ENCODE measurements around the gene CACNG7. TPM values are rescaled to one million over a fixed set of nuclear protein-coding genes. Genes with fewer than 3 reads are reported as not detected.

CACNG7 gene
- total and polyA plus RNA-seq, 7 experiments from 2014 or later = not detected

GRCh38 chr19:53957448-53958167 lies 48.5 kb downstream of the CACNG7 start:
- Histone ChIP-seq H3K36me3 (ENCODE audit: control insufficient read depth in 2 of 3, insufficient read depth in 3 of 3, low read length in 3 of 3) (no peaks in the 10 kb centered on the region), H3K27ac (ENCODE audit: low read depth, low read length) (no peak overlapping the region), H3K27me3 (ENCODE audit: control insufficient read depth in 2 of 2, insufficient read depth in 2 of 2, low read length in 2 of 2) (peaks cover 0 to 10% of the 10 kb centered on the region in 2 donors), H3K9me3 (ENCODE audit: control insufficient read depth in 2 of 3, low read length in 3 of 3) (no peaks in the 10 kb centered on the region), H3K4me1 (ENCODE audit: control insufficient read depth in 2 of 2, insufficient read depth in 2 of 2, low read length in 2 of 2) (no peaks in the 10 kb centered on the region), H3K4me3 (ENCODE audit: low read length) (no peak overlapping the region)
- POLR2A ChIA-PET = no interaction called here
- Mint-ChIP-seq H3K9me3 (peaks cover 0 to 16% (median 3%) of the 10 kb centered on the region in 11 donors), H3K4me1 (peaks cover 0 to 15% (median 9%) of the 10 kb centered on the region in 7 donors), H3K27ac (peak overlapping the region in 1 of 9 donors; percentile 10), H3K36me3 (peaks cover 0 to 2% (median 0%) of the 10 kb centered on the region in 5 donors), H3K4me3 (no peak overlapping the region), H3K27me3 (peaks cover 55 to 84% (median 66%) of the 10 kb centered on the region in 5 donors)
- ATAC-seq = no peak
- CTCF ChIA-PET = no interaction called here
- intact Hi-C loops (cut with micrococcal nuclease) = no loop called here
- no peak for DNase-seq

DNA sequence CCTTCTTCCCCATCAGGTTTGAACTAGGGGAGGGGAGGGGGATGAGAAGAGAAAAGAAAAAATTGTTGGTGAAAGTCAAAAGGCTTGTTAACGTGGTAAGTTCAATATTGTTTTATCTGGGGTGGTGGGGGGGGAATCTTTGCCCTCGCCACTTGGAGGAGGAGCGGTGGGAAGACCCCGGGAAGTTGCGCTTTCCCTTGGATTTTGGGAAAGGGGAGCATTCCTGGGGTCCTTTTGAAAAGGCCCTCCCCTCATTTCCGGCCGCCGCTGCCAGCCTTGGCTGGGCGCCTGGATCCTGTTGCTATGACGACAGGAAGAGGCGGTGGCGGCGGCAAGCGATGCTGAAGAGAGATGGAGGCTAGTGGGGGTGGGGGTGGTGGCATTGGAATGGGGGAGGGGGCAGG lies 49.1 kb downstream of the CACNG7 start:
- Histone ChIP-seq H3K4me3 (ENCODE audit: low read length) (no peak overlapping the region), H3K27ac (ENCODE audit: low read depth, low read length) (no peak overlapping the region), H3K9me3 (ENCODE audit: control insufficient read depth in 2 of 3, low read length in 3 of 3) (no peaks in the 10 kb centered on the region), H3K36me3 (ENCODE audit: control insufficient read depth in 2 of 3, insufficient read depth in 3 of 3, low read length in 3 of 3) (no peaks in the 10 kb centered on the region), H3K4me1 (ENCODE audit: control insufficient read depth in 2 of 2, insufficient read depth in 2 of 2, low read length in 2 of 2) (no peaks in the 10 kb centered on the region), H3K27me3 (ENCODE audit: control insufficient read depth in 2 of 2, insufficient read depth in 2 of 2, low read length in 2 of 2) (peaks cover 0 to 10% of the 10 kb centered on the region in 2 donors)
- peaks cover 0 to 2% (median 0%) of the 10 kb centered on the region in 5 donors for H3K36me3 Mint-ChIP-seq
- intact Hi-C loops (cut with micrococcal nuclease) = no loop called here
- H3K9me3 Mint-ChIP-seq = peaks cover 0 to 16% (median 3%) of the 10 kb centered on the region in 11 donors
- peaks cover 55 to 83% (median 65%) of the 10 kb centered on the region in 5 donors for H3K27me3 Mint-ChIP-seq
- POLR2A ChIA-PET = no interaction called here
- CTCF ChIA-PET = no interaction called here
- DNase-seq (no peak), ATAC-seq (no peak)
- peaks cover 0 to 15% (median 9%) of the 10 kb centered on the region in 7 donors for H3K4me1 Mint-ChIP-seq
- H3K27ac Mint-ChIP-seq = no peak overlapping the region
- peak overlapping the region in 1 of 10 donors; percentile 13 for H3K4me3 Mint-ChIP-seq

GRCh38 chr19:53958823-53959757 lies 50.0 kb downstream of the CACNG7 start:
- ChIA-PET POLR2A (no interaction called here), CTCF (no interaction called here)
- Mint-ChIP-seq H3K27me3 (peaks cover 63 to 83% (median 70%) of the 10 kb centered on the region in 5 donors), H3K4me3 (peak overlapping the region in 3 of 10 donors; percentile 7 to 53 (median 13)), H3K36me3 (peaks cover 0 to 4% (median 0%) of the 10 kb centered on the region in 5 donors), H3K27ac (no peak overlapping the region), H3K4me1 (peaks cover 0 to 21% (median 9%) of the 10 kb centered on the region in 7 donors), H3K9me3 (peaks cover 0 to 12% (median 2%) of the 10 kb centered on the region in 11 donors)
- H3K36me3 ChIP-seq (ENCODE audit: control insufficient read depth in 2 of 3, insufficient read depth in 3 of 3, low read length in 3 of 3) = no peaks in the 10 kb centered on the region
- peaks cover 0 to 10% of the 10 kb centered on the region in 2 donors for H3K27me3 ChIP-seq (ENCODE audit: control insufficient read depth in 2 of 2, insufficient read depth in 2 of 2, low read length in 2 of 2)
- no peak for DNase-seq
- H3K9me3 ChIP-seq (ENCODE audit: control insufficient read depth in 2 of 3, low read length in 3 of 3) = no peaks in the 10 kb centered on the region
- intact Hi-C loops (cut with micrococcal nuclease) = no loop called here
- H3K27ac ChIP-seq (ENCODE audit: low read depth, low read length) = no peak overlapping the region
- no peak for ATAC-seq
- no peaks in the 10 kb centered on the region for H3K4me1 ChIP-seq (ENCODE audit: control insufficient read depth in 2 of 2, insufficient read depth in 2 of 2, low read length in 2 of 2)
- H3K4me3 ChIP-seq (ENCODE audit: low read length) = no peak overlapping the region

- no peak overlapping the region for H3K4me3 ChIP-seq (ENCODE audit: low read length)
- Mint-ChIP-seq H3K27ac (peak overlapping the region in 1 of 9 donors; percentile 1), H3K4me3 (no peak overlapping the region), H3K36me3 (peaks cover 0 to 9% (median 0%) of the 10 kb centered on the region in 5 donors), H3K9me3 (peaks cover 0 to 11% (median 1%) of the 10 kb centered on the region in 11 donors), H3K27me3 (peaks cover 74 to 84% (median 76%) of the 10 kb centered on the region in 5 donors), H3K4me1 (peaks cover under 1 to 26% (median 12%) of the 10 kb centered on the region in 7 donors)
- H3K27ac ChIP-seq (ENCODE audit: low read depth, low read length) = no peak overlapping the region
- no peak for DNase-seq
- CTCF ChIA-PET = no interaction called here
- H3K4me1 ChIP-seq (ENCODE audit: control insufficient read depth in 2 of 2, insufficient read depth in 2 of 2, low read length in 2 of 2) = no peaks in the 10 kb centered on the region
- POLR2A ChIA-PET = no interaction called here
- H3K36me3 ChIP-seq (ENCODE audit: control insufficient read depth in 2 of 3, insufficient read depth in 3 of 3, low read length in 3 of 3) = no peaks in the 10 kb centered on the region
- ATAC-seq = no peak
- peaks cover 0 to 10% of the 10 kb centered on the region in 2 donors for H3K27me3 ChIP-seq (ENCODE audit: control insufficient read depth in 2 of 2, insufficient read depth in 2 of 2, low read length in 2 of 2)
- H3K9me3 ChIP-seq (ENCODE audit: control insufficient read depth in 2 of 3, low read length in 3 of 3) = no peaks in the 10 kb centered on the region
- intact Hi-C loops (cut with micrococcal nuclease) = no loop called here
Observed at GRCh38 chr19:53960187-53960586, 51.1 kb downstream of the CACNG7 start.

GRCh38 chr19:53960886-53961285 lies 51.8 kb downstream of the CACNG7 start:
- ATAC-seq (no peak), DNase-seq (no peak)
- Histone ChIP-seq H3K27me3 (ENCODE audit: control insufficient read depth in 2 of 2, insufficient read depth in 2 of 2, low read length in 2 of 2) (peaks cover 0 to 10% of the 10 kb centered on the region in 2 donors), H3K27ac (ENCODE audit: low read depth, low read length) (no peak overlapping the region), H3K4me1 (ENCODE audit: control insufficient read depth in 2 of 2, insufficient read depth in 2 of 2, low read length in 2 of 2) (no peaks in the 10 kb centered on the region), H3K9me3 (ENCODE audit: control insufficient read depth in 2 of 3, low read length in 3 of 3) (no peaks in the 10 kb centered on the region), H3K4me3 (ENCODE audit: low read length) (no peak overlapping the region), H3K36me3 (ENCODE audit: control insufficient read depth in 2 of 3, insufficient read depth in 3 of 3, low read length in 3 of 3) (no peaks in the 10 kb centered on the region)
- ChIA-PET POLR2A (no interaction called here), CTCF (no interaction called here)
- peaks cover 0 to 12% (median 0%) of the 10 kb centered on the region in 5 donors for H3K36me3 Mint-ChIP-seq
- H3K27ac Mint-ChIP-seq = no peak overlapping the region
- intact Hi-C loops (cut with micrococcal nuclease) = no loop called here
- peaks cover 75 to 84% (median 80%) of the 10 kb centered on the region in 5 donors for H3K27me3 Mint-ChIP-seq
- peaks cover 0 to 11% (median 1%) of the 10 kb centered on the region in 11 donors for H3K9me3 Mint-ChIP-seq
- peaks cover 2 to 27% (median 12%) of the 10 kb centered on the region in 7 donors for H3K4me1 Mint-ChIP-seq
- H3K4me3 Mint-ChIP-seq = no peak overlapping the region

- Histone ChIP-seq H3K27ac (ENCODE audit: low read depth, low read length) (no peak overlapping the region), H3K4me1 (ENCODE audit: control insufficient read depth in 2 of 2, insufficient read depth in 2 of 2, low read length in 2 of 2) (no peaks in the 10 kb centered on the region), H3K9me3 (ENCODE audit: control insufficient read depth in 2 of 3, low read length in 3 of 3) (no peaks in the 10 kb centered on the region), H3K36me3 (ENCODE audit: control insufficient read depth in 2 of 3, insufficient read depth in 3 of 3, low read length in 3 of 3) (no peaks in the 10 kb centered on the region), H3K4me3 (ENCODE audit: low read length) (no peak overlapping the region), H3K27me3 (ENCODE audit: control insufficient read depth in 2 of 2, insufficient read depth in 2 of 2, low read length in 2 of 2) (peaks cover 0 to 10% of the 10 kb centered on the region in 2 donors)
- Mint-ChIP-seq H3K27ac (no peak overlapping the region), H3K27me3 (peaks cover 76 to 86% (median 81%) of the 10 kb centered on the region in 5 donors), H3K9me3 (peaks cover 0 to 12% (median 2%) of the 10 kb centered on the region in 11 donors), H3K4me1 (peaks cover 2 to 27% (median 12%) of the 10 kb centered on the region in 7 donors), H3K36me3 (peaks cover 0 to 12% (median 0%) of the 10 kb centered on the region in 5 donors), H3K4me3 (peak overlapping the region in 1 of 10 donors; percentile 3)
- ChIA-PET POLR2A (no interaction called here), CTCF (interaction anchor here (0.6 kb wide), 1 partner anchor 19 kb away, joined by 3 read pairs; no protein-coding TSS in a partner anchor)
- no peak for DNase-seq
- ATAC-seq = no peak
- intact Hi-C loops (cut with micrococcal nuclease) = no loop called here
Observed at GRCh38 chr19:53961523-53962356, 52.7 kb downstream of the CACNG7 start.
